GM21528 (cell line): ENCODE results near the gene HMGA1.

Experiments used
- ATAC-seq: cut with Tn5 transposase; IDR thresholded peaks from one replicate; pipeline ENCODE4 v1.9.1; 2021; ENCODE audit warnings: mild to moderate bottlenecking, moderate library complexity; ENCODE audit not compliant: unreplicated experiment, low FRiP score

HMGA1 gene

DNA sequence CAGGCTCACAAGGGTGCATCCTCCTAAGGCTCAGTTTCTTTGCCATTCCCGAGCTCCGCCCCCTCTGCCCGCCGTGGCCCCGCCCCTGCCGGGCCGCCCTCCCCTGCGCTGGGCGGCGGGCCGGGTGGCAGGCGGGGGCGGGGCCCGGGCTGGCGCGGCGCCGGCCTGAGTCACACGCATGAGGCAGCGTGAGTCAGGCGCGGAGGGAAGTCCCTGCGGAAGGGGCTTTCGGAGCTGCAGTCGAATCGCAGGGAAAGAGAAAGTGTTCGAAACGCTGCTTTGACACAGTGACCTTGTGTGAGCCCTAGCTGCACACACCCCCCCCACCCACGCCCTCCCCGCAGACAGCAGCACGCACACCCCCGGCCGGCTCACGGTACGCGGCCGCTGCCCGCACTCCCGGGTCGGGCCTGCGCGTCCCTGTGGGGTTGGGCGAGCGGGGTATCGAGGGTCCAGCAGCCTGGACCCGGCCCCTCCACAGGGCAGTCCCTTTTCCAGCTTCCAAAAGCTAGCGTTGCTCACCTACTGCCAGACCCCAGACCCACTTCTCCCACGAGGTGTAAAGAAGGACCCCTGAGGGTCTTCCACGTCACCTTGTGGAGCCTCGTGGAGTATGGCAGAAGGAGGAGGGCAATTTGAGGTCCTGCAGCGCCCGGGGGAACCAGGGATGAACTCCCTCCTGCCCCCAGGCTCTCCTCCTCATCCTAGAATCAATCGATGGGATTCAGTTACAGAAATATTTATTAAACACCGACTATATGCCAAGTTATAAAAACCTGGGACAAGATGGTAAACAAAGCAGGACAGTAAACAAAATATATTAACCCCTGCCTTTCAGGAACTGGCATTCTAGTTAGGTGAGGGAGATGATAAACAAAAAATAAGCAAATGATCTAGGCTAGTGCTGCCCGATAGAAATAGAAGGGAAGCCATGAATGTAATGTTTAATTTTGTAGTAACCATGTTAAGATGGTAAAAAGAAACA, 12.4 kb upstream of the HMGA1 start:
- peak; percentile 71 for ATAC-seq

DNA sequence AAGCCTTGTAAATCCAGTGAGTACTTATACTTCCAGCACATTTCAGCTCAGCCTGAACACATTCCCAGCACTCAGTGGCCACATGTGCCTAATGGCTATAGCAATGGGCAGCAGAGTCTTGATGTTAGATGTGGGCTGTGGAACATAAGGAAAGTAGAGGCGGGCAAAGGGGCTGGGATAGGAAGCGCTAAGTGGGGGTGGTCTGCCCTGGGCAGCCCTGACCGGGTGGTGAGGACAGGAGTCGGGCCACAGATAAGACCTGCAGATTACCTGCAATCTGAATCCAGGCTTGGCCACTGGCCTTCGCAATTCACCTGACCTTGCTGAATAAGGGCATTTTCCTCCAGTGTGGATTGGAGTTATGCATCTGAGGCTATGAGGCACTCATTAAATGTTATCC, 11.1 kb upstream of the HMGA1 start:
- ATAC-seq, result no peak

DNA sequence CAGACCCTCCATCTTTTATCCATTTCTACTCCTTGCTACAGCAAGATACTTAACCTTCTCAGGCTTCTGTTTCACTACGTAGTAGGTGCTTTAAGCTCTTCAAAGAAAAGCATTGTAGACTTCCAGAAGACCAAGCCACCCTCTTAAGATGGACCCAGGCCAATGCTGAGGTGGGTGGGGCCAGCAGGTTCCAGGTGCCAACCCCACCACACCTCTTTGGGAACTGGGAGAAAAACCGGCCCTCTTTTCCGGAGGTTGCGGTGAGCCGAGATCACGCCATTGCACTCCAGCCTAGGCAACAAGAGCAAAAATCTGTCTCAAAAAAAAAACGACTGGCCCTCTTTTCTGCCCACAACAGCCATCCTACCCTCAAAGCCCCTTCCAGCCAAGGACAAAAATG, 10.6 kb upstream of the HMGA1 start:
- ATAC-seq, result no peak

DNA sequence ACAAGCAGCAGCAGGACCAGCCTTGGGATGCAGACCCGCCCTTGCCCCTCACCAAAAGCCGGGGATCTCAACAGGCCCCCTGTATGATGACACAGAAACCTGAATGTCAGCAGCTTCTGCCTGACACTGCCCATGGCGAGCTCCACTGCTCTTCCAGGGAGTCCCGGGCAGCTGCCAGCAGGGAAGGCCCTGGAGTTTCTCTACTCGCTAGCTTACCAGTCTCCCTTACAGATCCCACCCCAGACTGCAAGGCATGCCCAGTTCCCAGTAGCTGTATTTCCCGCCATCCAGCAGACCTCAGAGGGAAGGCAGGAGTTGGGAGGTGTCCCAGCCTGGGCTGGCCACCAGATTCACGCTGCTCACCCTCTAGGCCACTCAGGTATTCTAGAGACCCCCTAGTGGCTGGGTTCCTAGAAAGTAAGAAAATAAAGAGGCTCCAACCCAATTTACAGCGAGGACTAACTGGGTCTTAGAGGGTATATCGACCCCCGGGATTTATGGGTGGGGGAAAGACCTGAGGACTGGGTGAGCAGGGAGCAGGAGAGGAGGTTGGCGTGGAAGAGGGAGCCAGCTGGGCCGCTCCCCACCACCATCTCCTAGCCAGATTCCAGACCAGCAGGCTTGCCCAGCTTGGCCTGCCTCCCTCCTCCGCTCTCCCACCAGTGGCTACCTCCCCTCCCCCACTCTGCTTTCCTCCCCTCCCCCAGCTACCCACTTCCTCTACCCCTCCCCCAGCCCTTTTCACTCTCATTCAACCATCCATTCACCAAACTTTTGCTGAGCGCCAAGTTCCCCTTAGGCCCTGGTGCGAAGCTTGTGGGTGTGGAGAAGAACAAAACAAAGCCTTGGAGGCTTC, 9.7 kb upstream of the HMGA1 start:
- no peak for ATAC-seq

DNA sequence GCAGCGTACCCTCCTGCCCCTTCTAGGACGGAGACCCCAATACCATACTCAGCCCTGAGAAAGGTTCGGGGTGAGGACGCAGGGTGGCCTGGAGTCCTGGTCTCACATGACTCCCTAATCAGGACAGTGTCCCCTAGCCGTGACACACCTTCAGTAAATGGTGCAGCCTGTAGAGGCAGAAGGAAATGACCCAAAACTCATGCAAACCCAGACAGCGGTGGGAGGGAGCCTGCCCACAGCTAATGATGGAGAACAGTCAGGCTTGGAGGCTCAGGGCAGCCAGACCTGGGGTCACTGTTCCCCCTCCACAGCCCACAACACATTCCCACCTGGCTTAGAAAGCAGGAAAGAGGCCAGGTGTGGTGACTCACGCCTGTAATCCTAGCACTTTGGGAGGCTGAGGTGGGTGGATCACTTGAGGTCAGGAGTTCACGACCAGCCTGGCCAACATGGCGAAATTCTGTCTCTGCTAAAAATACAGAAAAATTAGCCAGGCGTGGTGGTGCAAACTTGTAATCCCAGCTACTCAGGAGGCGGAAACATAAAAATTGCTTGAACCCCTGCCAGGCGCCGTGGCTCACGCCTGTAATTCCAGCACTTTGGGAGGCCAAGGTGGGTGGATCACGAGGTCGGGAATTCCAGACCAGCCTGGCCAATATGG, 8.8 kb upstream of the HMGA1 start:
- no peak for ATAC-seq

DNA sequence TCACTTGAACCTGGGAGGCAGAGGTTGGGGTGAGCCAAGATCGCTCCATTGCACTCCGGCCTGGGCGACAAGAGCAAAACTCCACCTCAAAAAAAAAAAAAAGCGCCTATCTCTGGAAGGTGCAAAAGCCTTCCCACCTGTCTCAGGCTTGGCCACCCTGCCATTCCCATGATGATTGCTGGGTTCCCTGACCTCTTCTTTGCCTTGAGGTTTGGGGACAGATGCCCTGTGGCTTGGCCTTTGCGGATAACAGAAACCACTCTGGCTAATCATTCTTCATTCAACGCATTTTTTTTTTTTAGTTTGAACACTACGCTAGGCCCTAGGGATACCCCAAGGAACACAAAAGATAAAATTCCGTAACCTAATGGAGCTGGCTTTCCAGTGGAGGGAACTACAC, 6.8 kb upstream of the HMGA1 start:
- no peak for ATAC-seq

DNA sequence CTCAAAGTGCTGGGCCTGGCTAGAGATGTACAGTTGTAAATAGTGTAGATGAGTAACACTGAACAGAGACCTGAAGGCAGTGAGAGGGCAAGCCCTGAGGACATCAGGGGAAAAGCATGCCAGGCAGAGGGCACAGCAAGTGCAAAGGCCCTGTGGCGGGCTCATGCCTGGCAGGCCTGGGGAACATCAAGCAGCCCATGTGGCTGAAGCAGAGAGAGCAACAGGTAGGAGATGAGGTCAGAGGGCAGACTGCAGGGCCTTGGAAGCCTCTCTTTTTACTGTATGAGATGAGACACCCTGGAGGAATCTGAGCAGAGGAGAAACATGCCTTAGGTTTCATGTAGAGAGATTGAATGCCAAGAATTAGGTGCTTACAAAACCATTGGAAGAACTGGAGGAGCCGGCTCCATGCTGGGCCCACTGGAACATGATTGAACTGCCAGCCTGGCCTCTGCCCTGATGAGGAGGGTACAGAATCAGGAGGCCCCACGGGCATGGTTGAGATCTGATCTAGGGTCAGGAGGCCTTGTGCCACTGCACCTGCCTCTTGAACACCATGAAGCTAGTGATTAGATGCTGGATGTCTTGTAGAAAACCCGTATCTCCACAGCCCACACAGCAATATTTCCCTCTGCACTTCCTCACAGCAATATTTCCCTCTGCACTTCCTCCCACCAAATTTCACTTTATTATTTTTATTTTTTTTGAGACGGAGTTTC, 5.9 kb upstream of the HMGA1 start:
- no peak for ATAC-seq

DNA sequence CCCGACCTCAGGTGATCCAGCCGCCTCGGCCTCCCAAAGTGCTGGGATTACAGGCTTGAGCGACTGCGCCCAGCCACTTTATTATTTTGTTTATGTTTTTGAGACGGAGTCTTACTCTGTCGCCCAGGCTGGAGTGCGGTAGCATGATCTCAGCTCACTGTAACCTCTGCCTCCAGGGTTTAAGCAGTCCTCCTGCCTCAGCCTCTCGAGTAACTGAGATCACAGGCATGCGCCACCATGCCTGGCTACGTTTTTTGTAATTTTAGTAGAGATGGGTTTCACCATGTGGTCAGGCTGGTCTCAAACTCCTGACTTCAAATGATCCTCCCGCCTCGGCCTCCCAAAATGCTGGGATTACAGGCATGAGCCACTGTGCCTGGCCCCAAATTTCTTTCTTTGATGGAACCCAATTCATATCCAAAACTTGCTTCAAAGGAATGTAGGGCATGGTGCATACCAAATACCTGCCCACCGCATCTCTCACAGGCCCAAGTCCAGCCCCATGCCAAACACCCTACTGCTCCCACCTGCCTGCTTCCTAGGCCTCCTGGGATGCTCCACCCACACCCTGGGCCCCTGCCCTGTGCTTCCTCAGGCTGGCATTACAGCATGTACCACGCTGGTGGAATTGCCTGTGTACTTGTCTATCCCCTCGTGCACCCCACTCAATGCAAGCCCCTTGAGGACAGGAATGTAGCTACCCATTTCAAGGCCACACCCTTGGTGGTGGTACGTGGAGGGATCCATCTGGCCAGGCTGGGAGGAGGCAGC, 4.9 kb upstream of the HMGA1 start:
- ATAC-seq, result no peak

DNA sequence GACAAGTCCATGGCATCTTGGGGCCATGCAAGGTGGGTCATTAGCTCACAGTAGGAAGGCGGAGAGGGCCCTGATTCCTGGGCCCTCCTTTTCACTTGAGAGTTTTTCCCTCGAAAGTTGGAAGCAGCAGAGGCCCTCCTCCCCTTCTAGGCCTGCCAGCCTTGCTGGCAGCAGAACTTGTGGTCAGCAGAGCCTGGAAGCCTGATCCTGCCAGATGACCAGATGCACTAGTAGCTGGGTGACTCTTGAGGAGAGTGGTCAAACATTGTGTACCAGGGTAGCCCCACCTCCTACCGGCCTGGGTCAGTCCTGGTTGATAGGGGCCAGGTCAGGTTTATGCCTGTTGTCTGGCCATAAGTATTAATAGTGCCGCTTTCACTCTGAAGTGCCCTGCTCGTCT, 3.8 kb upstream of the HMGA1 start:
- ATAC-seq, result no peak

DNA sequence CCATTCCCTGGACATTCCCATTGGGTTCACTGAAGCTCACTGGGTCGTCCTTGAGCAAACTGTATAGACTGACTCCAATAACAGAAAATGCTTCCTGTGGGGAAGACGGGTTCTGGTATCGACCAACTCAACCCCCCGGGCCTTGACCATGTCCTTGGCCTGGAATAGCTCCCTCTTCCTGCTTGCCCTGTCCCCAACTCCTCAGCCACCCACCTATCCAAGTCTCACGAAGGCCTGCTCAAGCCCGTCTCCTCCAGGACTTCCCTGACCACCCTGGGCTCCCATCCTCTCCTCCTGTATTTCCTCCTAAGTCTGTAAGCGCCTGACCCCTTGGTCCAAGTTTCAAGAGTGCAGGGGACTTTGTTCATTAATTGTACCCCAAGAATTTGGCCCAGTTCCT, 2.8 kb upstream of the HMGA1 start:
- no peak for ATAC-seq

DNA sequence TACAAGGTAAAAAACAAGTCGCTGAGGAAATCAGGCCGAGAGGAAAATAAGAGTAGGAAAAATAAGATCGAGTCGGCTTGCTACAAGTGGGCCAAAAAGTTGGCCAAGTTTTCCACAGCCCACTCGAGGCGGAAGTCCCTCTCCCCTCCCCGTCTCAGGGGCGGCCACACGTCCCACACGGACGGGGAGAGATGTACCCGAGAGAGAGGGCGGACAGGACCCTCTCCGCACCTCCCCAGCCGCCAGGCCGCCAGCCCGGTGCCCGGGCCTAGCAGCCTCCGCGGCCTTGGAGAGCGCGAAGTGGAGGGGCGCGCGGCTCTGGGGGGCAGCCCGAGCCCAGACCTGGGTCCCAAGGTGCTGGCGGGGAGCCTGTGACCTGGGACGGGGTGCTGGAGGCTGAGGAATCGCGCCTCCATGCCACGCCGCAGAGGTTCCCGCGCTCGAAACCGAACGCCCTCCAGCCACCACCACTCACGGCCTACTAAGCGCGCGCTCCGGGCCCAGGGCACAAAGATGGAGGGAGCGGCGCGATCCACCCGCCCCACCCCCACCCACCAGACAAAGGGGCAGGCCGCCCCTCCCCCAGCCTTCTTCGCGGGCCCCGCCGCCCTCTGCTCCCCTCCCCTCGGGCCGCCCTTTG, 1.9 kb upstream of the HMGA1 start:
- ATAC-seq, result no peak

DNA sequence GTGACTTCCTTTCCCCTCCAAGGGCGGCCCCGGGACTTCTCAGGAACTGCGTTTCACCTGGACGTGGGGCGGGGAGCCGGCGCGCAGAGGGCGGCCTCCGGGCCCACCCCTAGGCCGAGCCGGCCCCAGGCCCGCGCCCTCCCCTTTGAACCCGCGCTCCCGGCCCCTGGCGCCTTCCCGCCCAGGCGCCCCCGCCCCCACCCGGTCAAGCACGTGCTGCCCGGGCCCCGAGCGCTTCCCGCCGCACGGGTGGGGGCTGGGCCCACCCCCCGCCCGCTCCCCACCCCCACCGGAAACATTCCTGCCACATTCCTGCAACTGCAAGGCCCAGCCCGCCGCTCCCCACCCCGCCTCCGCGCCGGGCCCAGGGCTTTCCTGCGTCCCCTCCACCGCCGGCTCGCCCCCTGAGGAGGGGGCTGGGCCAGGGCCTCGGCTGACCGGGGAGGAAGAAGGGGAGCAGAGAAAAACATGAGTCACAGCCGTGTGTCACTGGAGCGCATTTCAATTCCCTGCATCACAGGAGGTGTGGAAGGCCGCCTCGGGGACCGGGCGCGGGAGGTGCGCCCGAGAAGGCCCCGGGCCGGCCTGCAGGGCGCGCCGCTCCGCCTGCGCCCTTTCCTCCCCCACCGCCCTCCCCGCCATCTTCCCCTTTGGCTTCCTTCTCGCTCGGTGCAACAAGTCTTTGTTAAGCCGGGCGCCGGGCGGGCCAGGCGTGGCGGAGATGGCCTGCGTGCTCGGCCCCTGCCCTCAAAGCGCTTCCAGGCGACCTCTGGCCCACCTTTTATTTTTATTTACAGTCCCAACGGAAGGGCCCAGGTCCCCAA, 1.2 kb upstream of the HMGA1 start:
- ATAC-seq, result no peak

DNA sequence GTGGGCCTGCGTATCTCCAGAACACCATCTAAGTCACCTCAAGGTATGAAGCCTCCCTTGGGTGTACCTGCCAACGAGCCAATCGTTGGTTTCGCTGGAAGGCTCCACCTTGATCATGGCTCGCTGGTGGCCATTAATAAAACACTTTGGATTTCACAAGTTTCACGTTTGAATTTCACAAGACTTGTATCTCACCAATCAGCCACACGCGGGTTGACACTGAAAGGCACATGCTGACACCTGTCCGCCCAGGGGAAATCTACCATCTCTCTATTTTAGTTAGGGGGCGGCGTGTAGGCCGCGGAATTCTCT, 586 bp upstream of the HMGA1 start:
- peak; percentile 3 for ATAC-seq

DNA sequence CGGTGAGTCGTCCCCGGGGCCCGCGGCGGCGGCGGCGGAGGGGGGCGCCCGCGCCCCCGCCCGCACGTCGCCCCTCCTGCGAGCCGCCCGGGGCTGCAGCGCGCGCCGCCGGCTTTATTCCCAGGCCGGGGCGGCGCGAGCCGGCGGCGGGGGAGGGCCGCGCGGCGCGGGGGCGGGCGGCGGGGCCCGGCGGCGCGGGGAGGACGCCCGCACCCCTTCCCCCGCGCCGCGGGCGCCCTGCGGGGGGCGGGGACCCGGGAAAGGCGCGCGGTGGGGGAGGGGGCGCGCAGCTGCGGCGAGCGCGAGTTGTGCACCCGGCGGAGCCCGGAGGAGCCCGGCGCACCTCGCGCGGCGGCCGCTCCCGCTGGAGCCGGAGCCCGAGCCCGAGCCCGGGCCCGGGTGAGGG, 646 bp downstream of the HMGA1 start:
- peak; percentile 4 for ATAC-seq

DNA sequence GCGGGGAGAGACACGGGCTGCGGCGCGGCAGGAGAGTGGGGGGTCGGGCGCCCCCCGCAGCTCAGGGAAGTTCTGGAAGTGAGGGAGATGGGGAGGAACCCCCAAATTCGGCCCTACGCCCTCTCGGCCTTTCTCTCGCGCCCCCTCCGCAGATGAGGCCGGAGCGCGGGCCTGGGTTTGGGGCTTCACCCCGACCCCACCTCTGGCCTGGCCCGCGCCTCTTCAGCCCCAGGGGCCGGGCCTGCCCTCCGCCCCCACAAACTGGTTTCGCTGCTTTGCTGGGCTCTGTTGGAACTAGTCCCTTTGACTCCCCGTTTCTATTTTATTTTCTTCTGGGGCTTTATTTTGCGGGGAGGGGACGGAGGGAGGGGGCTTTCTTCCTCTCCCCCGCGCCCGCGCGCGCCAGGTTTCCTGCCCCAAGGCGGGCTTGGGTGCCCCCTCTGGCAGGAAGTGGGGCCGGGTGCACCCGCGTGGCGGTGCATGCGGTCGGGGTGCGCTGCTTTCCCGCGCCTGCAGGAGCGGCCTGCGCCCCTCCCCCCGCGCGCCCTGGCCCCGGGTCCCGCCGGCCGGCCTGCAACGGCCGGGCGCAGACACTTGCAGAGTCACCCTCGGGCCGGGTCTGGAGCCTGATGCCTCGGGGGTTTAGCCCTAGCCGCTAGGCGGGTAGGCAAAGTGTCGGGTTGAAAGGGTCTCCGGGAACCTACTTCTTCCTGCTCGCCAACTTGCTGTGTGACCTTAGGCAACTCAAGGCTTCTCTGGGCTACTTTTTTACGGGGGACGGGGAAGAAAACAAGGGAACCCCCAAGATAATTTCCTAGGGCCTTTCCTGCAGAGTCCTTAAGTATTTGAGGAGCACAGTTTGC, 1.3 kb downstream of the HMGA1 start:
- peak; percentile 9 for ATAC-seq

DNA sequence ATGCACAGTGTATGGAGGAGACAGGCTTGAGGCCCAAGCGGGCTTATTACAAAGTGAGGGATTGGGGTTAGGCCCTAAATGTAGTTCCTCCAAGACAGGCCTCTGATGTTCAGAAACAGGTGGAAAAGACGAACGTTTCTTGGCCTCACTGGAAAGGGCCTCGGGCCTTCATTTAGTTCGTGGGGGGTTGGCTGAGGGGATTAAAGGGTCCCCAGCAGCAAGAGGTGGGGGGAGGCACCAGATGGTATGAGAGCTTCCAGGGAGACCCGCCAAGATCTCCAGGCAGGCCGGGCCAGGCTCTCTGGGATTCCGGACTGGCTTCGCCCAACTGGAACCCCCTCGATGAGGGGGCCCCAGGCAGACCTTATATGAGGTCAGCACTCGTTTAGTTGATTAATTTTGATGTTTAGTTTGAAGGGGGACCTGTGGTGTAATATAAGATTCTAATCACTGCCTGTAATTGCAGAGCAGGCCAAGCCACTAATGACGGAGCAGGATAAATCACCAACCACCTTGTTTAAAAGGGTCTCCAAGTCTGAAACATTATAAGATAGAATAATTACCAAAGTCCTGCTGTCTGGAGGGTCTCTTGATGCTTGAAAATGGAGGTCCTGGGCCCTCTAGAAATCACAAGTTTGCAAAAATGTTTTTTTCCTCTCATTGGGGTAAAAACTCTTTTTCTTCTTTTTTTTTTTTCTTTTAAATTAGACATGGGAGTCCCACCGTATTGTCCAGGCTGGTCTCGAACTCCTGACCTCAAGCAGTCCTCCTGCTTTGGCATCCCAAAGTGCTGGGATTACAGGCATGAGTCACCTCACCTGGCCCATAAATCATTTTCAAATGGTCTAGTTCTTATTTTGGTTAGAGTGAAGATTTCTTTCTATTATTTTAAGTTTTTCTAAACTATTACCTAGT, 2.2 kb downstream of the HMGA1 start:
- no peak for ATAC-seq

DNA sequence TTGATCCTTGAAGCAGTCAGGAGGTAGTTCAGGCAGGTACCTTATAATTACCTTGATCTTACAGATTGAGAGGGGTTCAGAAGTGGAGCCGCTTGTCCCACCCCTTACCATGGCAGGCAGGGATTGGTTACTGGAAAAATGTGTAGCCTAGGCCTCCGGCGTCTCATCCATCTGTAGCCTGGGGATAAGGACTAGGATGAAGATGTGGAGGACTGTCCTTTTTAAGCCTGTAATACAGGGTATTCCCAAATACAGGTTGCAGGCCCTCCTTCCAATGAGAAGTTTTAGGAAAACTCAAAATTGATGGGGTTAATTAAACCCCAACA, 2.8 kb downstream of the HMGA1 start:
- no peak for ATAC-seq
